ENCODE results near the gene CDKL1. TPM values are rescaled to one million over a fixed set of nuclear protein-coding genes. Genes with fewer than 3 reads are reported as not detected.

CDKL1 gene
- total and polyA plus RNA-seq, 2 of the 13 experiments (the other 11 are each of a cell fraction or from before 2014, with no cell fraction given): 4.4 to 5.1 TPM

- TF ChIP-seq AKNA (CRISPR knock-in tag; IDR thresholded peaks at IDR 0.05; ENCODE audit: borderline replicate concordance) (no peak), NFYB (CRISPR knock-in tag; IDR thresholded peaks at IDR 0.05) (peak; percentile 83), ZNF18 (CRISPR knock-in tag; IDR thresholded peaks at IDR 0.05; ENCODE audit: insufficient replicate concordance) (peak; percentile 89), POLR2A (IDR thresholded peaks at IDR 0.05; ENCODE audit: insufficient read depth in 1 of 2, low read depth in 2 of 2, low read length in 2 of 2) (peak; percentile 83 to 96), HIVEP1 (CRISPR knock-in tag; IDR thresholded peaks at IDR 0.05) (peak; percentile 85), ZNF432 (CRISPR knock-in tag; IDR thresholded peaks at IDR 0.05; ENCODE audit: borderline replicate concordance) (0 out of 2 replicates have a peak, but pooled peaks have one; percentile 72), KDM6A (CRISPR knock-in tag; IDR thresholded peaks at IDR 0.05; ENCODE audit: low read depth) (no peak), ZNF691 (CRISPR knock-in tag; IDR thresholded peaks at IDR 0.05; ENCODE audit: borderline replicate concordance, low read depth) (peak; percentile 70; the same call in 1 of the 2 replicates), ZNF615 (CRISPR knock-in tag; IDR thresholded peaks at IDR 0.05; ENCODE audit: borderline replicate concordance) (no peak), GATAD2A (CRISPR knock-in tag; IDR thresholded peaks at IDR 0.05) (peak; percentile 42; the same call in 1 of the 2 replicates), ZNF362 (CRISPR knock-in tag; IDR thresholded peaks at IDR 0.05; ENCODE audit: borderline replicate concordance) (peak; percentile 23; the same call in 1 of the 2 replicates), ZNF609 (CRISPR knock-in tag; IDR thresholded peaks at IDR 0.05; ENCODE audit: borderline replicate concordance) (peak; percentile 61; the same call in 1 of the 2 replicates)
Measured at GRCh38 chr14:50311972-50312733, 84.5 kb downstream of the CDKL1 start, which contains the start of the genes DMAC2L and L2HGDH (continued).
